T-helper 1 cell treated with Interleukin-12 subunit alpha and Interleukin-12 subunit beta and Interleukin-4 antibody, amounts not matched to agents 30 μg/mL and 1 μg/mL, for 36 hours (primary cell): ENCODE measurements around the gene ATXN2L.

ENCODE experiments used
- H3K27ac Mint-ChIP-seq: one replicate; pipeline ENCODE4 v1.8.0; 2021; ENCODE audit warnings: mild to moderate bottlenecking, mixed read lengths
- H3K27me3 Mint-ChIP-seq: one replicate; pipeline ENCODE4 v1.8.0; 2021; ENCODE audit warnings: low read depth, mixed read lengths
- H3K36me3 Mint-ChIP-seq: one replicate; pipeline ENCODE4 v1.8.0; 2021; ENCODE audit warnings: low read depth, mixed read lengths
- H3K4me1 Mint-ChIP-seq: one replicate; pipeline ENCODE4 v1.8.0; 2021; ENCODE audit warnings: low read depth, mixed read lengths
- H3K4me3 Mint-ChIP-seq: one replicate; pipeline ENCODE4 v1.8.0; 2021; ENCODE audit warnings: mild to moderate bottlenecking, moderate library complexity, mixed read lengths
- H3K9me3 Mint-ChIP-seq: one replicate; pipeline ENCODE4 v1.8.0; 2021; ENCODE audit warnings: mixed read lengths

The ATXN2L gene

GRCh38 chr16:28882551-28883160, 59.9 kb downstream of the ATXN2L start:
- no peak overlapping the region for H3K4me3 Mint-ChIP-seq
- H3K36me3 Mint-ChIP-seq, result no peaks in the 10 kb centered on the region
- no peaks in the 10 kb centered on the region for H3K9me3 Mint-ChIP-seq
- H3K27ac Mint-ChIP-seq, result no peak overlapping the region
- peaks cover 14% of the 10 kb centered on the region for H3K4me1 Mint-ChIP-seq
- peaks cover 6% of the 10 kb centered on the region for H3K27me3 Mint-ChIP-seq

- Mint-ChIP-seq H3K27ac (no peak overlapping the region), H3K4me1 (peaks cover 12% of the 10 kb centered on the region), H3K36me3 (no peaks in the 10 kb centered on the region), H3K27me3 (peaks cover 6% of the 10 kb centered on the region), H3K9me3 (no peaks in the 10 kb centered on the region), H3K4me3 (no peak overlapping the region)
These were observed 60.6 kb downstream of the ATXN2L start for GRCh38 chr16:28883221-28883996.

GRCh38 chr16:28884045-28884444, 61.2 kb downstream of the ATXN2L start:
- Mint-ChIP-seq H3K36me3 (no peaks in the 10 kb centered on the region), H3K27me3 (peaks cover 6% of the 10 kb centered on the region), H3K9me3 (no peaks in the 10 kb centered on the region), H3K4me3 (no peak overlapping the region), H3K4me1 (peaks cover 10% of the 10 kb centered on the region), H3K27ac (no peak overlapping the region)
